CD4-positive, alpha-beta T cell treated with Interleukin-17A for 1 hour (primary cell): ENCODE data around the gene ZBTB7B.

Experiments used
- DNase-seq: peaks from one replicate; pipeline ENCODE4 v3.0.0-alpha.2; 2020

ZBTB7B gene

DNA sequence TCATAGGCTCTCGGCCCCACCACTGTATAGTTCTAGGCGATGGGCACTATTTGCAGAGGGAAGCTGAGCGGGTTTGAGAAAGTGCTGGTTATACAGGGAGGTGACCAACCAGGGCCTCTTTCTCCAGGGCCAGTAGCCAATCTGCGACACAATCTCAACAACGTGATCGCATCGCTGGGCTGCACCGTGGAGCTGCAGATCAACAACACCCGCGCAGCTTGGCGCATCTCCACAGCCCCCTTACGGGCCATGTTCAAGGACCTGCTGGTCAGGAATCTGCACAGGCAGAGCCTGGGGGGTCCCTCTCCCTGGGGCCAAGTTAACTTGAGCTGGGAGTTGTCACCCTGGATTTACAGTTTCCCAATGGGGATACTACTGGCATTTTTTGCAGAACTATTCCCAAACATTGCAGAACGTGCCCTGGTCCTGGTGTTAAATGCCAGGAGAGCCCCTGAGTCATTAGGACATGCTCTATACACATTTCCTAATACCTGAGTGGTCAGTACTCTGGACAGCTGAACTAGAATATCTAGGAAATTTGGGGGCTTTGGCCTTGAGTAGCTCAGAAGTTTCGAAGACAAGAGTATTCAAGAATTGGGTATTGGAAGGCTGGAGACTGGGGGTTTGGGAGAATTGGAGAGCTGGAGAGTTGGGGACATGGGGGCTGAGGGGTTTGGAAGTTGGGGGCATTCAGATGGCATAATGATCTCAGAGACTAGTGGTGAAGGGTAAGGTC lies 37.9 kb downstream of the ZBTB7B start:
- DNase-seq = no peak

DNA sequence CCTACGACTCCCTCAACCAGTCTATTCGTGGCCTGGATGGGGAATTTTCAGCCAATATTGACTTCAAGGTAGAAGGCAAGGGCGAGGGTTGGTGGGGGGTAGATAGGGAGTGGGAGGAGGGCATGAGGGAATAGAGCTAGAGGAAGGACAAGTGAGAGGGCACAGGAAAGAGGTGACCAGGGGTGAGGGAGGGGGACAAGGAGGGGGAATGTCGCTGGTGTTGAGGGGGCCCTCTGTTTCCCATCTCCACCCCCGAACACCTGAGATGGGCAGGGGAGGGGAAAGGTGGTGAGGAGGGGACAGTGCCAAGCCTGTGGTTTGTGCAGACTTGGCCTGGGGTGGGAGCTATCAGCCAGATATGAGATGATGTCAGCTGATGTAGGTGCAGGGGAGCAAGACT lies 40.2 kb downstream of the ZBTB7B start:
- no peak for DNase-seq

DNA sequence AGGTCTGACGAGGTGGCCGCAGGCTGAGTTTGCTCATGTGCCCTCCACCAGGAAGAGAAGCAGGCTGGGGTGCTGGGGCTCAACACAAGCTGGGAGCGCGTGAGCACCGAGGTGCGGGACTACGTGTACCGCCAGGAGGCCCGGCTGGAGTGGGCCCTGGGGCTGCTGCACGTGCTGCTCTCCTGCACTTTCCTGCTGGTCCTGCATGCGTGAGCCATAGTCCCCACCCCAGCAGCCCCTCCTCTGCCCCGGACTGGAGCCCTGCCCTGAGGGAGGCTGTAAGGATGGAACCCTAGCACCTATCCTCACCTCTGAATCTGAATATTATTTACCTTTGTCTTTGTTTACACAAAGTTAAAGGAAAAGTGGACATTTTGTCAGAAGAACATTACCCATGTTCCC lies 40.7 kb downstream of the ZBTB7B start:
- DNase-seq = no peak

DNA sequence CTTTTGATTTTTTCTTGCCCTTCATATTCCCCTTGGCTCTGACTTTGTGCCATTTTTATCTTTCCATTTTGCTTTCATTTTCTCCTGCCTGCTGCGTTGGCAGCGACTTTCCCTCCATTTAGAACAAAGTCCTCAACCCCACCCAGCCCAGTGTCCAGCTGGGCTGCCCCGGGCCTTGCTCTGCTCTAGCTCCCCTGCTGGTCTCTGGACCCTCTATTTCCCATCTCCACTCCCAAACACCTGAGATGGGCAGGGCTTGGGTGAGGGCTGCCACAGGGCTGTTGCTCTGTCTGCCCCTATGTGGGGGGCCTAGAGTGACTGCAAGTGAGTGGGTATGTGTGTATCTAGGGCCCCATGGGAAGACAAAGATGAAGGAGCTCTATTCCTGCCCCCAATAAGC lies 41.2 kb downstream of the ZBTB7B start:
- DNase-seq = no peak

DNA sequence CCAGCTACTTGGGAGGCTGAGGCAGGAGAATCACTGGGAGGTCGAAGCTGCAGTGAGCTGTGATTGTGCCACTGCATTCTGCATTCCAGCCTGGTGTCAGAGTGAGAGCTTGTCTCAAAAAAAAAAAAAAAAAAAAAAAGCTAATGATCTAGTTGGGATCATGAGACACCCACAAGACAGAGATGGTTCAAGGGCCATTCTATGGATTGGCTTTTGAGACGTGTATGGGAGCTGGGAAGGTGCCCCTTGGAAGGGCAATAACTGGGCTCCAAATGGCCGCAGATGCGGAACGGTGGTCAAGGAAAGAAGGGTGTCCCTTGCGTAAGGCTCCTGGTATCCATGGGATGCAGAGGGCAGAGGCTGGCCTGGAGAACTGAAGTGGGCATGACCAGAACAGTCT lies 41.8 kb downstream of the ZBTB7B start:
- no peak for DNase-seq

DNA sequence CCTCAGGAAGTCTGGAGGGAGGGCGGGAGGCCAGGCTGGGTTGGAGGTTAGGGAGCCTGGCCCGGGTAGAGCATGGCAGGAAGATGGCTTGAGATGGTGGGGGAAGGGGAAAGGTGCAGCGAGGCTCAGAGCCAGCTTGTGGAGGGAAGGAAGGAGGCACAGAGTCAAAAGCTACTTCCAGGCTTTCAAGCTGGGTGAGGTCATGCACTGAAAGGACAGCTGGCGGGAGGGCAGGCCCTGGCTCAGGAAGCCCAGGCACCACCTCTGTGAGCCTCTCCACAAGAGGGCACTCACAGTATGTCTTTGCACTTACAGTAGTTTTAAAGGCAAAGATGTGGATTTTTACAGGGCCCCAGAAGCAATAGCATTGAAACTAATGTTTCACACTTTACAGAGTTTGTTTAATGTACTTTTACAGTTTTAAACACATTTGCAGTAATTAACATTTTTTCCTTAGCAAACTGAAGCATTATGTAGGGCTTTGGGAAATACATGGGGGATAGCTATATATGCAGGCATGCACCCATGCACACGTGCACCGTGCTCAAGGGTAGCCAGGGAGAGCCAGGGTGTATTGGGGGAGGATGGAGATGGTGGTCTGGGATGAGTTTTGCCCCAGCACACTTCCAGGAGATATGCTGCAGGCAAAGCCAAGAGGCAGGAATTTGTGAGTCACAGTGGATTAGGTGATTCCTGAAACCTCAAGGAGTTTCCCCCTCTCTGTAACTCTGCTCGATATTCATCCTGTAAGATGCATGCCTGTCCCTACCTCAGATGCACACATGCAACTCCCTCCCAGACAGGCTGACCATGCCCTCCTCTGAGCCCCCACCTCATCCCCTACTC lies 42.4 kb downstream of the ZBTB7B start:
- DNase-seq = peak; percentile 78

DNA sequence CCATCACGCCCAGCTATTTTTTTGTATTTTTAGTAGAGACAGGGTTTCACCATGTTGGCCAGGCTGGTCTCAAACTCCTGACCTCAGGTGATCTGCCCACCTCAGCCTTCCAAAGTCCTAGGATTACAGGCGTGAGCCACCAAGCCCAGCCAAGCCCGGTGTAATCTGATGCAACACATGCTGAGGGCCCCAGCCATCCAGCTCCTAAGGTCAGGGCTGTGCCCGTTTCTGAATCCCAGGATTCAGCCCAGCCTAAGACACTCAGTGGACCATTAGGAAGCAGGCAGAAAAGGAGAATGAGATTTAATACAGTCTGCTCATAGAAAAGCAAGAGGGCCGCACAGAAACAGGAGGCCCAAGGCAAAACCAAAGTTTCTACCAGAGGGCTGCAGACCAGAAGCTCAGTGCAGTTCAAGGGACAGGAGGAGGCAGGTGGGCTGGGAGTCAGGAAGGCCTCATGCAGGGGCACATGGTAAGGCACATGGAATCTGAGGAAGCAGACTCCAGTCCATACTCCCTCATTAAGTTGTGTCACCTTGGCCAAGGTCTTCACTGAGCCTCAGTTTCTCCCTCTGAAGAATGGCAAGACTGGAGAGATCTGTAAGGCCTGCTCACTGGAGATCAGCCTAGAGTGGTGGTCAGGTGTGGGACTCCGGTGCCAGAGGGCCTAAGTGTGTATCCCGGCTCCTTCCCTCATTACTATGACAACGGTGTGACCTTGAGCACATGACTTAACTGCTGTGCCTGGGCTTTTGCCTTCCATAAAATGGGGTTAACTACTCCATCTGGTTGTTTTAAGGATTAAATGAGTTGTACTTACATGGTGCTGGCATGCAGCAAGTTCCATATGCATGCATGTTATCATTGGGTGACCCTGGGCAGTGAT lies 46.1 kb downstream of the ZBTB7B start:
- no peak for DNase-seq

DNA sequence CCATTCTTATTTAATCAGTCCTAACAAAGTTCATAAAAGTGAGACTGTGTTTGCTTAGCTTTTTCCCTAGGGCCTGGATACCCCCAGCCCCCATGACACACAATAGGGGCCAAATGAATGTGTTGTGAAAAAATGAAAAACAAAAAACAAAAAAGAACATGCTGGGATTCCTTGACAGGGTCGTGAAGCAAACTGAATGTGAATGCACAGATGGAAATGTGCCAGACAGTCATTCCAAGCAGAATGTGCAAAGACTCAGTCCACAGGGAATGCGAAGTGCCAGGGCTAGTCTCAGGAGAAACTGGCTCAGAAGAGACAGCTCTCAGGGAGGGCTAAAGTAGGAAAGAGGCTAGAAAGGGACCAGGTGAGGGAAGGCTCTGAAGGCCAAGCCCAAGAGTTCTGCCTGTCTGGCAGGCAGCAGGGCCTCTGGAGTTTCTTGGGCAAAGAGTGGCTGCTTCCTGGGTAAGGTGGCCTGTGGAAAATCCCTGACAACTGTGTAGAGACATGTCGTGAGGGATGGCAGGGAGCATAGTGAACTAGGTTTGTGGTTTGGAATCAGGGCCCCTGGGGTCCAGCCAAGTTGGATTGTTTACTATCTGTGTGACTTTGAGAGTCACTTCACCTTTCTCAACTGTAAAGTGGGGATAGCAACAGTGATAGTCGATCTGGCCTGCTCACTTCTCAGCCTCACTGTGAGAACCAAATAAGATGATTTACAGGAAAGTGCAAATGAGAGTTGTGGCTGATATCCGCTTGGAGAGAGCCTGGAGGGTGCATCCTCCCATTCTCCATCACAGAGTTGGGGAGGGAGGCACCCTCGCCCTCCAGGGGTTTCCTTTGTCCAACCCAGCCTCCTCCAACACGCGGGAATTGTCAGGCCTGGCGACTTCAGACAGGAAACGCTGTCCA lies 47.3 kb downstream of the ZBTB7B start:
- no peak for DNase-seq

DNA sequence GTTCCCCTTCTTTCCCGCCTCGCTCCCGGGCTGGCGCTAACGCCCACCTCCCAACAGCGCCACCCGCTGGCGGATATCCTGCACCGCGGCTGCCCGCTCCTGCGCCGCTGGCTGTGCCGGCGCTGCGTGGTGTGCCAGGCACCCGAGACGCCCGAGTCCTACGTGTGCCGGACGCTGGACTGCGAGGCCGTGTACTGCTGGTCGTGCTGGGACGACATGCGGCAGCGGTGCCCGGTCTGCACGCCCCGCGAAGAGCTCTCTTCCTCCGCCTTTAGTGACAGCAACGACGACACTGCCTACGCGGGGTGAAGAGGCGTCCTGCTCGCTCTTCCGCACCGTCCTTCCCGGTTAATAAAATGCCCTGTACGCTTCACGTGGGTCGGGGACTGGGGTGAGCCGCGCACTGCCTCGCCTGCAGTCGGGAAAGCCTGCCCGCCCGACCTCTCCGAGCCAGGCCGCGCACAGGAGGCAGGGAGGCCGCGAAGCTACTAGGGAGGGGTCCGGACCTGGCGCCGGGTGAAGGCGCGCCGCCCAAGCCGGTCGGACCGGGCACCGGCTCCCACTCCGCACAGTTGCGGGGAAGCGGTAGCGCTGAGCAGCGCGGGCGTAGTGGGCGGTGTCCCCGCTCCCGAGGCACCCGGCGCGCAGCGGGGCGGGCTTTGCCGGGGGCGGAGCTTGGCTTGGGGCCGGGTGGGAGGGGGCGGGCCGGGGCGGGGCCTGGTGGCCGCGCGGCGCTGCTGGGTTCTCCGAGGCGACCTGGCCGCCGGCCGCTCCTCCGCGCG lies 48.1 kb downstream of the ZBTB7B start, which contains the start of gene ADAM15:
TSS of gene ADAM15 (plus strand) at position 757 of the 782 bp plus-strand sequence. CDS start 71 bp downstream, outside the sequence.
- peak; percentile 86 for DNase-seq

DNA sequence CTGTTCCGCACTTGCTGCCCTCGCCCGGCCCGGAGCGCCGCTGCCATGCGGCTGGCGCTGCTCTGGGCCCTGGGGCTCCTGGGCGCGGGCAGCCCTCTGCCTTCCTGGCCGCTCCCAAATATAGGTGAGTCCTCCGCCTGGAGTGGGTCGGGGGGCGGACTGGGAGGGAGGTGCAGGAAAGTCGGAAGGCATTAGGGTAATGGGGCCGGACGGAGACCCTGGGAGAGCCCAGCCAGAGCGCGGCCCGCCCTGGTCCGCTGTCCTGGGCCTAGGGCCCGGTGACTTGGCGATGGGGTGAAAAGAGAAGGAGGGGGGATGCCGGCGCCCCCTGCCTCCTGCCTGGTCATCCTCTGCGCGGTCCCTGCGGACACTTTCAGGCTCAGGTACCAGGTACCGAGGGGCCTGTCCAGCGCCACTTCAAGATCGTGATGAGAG lies 48.8 kb downstream of the ZBTB7B start:
- no peak for DNase-seq

DNA sequence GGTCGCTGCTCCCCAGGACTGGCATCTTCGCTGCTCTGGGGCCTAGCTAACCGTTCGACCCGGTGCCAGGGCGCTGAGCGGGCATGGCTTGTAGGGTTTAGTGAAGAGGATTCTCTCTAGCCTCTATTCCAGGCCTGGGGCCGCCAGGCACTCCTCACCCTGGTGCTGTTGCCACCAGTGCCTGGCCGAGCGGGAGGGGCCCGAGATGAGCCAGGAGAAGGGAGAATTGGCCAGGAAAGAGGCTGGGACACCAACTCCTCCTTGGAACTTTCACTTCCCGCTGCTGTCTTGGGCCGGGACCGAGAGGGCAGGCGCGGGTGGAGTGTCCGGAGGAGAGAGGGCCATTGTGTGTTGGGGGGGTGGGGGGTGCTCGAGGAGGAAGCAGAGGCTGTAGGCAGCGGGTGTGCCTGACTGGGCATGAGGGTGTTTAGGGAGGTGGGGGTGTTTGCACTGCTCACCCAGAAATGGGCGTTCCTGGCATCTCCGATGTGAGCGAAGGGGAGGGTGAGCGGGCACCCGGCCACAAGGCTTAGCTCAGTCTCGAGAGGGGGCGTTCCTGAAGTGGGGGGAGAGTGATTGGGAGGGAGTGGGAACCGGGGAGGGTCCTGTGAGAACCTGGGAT lies 49.3 kb downstream of the ZBTB7B start:
- peak; percentile 61 for DNase-seq

DNA sequence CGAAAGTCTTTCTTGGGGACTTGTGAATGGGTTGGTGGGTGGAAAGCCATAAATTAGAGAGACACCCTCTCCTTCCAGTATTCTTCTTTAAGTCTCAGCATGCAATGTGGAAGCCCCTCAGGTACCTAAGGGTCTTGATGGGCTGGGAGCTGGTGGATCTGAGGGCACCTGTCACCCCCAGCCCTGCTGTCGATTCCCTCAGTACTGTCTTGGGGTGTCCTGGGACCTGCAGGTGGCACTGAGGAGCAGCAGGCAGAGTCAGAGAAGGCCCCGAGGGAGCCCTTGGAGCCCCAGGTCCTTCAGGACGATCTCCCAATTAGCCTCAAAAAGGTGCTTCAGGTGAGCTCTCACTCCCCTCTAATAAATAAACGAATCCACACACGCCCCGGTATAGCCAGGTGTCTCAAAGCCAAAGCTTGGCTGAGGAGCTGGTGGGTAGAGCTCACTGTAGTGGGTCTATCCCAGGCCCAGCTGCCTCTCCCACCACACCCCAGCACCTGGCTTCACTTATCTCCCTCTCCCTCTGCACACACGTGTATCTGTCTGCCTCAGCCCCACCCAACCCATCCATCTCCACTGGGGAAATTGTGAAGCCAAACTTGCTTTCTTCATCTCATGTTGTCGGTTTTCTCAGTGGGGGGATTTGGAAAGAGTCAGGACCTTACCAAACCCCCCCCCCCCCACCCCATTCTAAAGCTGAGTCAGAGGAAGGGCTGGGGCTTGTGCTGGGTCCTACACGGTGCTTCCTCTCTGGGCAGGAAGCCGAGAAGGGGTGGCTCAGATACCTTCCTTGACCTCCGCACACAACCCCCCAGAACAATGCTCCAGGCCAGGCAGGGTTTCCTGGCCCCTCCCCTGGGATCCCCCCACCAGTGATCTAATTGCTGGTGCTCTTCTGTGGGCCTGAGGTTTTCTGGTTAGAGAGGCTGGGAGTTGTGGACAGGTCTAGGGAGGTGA lies 50.1 kb downstream of the ZBTB7B start:
- DNase-seq = no peak

DNA sequence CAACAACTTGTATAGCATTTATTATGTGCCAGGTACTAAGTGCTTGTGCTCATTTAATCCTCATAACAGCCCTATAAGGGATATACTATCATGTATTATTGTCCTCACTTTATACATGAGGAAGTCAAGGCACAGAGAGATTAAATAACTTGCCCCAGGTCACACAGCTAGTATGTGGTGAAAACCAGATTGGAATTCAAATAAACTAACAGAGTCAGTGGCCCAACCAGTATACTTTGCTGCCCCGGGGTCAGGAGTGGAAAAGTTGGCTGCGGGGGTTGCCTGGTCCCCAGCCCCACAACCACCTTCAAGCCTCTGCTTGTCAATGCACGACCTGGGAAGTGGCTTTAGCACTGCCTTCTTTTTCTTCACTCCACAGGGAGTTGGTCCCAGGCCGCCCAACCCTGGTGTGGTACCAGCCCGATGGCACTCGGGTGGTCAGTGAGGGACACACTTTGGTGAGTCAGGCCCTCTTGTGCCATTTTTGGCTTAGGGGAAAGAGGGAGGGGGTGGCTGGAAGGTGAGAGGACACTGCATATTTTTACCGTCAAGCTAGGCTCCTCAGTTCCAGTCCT lies 51.0 kb downstream of the ZBTB7B start:
- DNase-seq = no peak

DNA sequence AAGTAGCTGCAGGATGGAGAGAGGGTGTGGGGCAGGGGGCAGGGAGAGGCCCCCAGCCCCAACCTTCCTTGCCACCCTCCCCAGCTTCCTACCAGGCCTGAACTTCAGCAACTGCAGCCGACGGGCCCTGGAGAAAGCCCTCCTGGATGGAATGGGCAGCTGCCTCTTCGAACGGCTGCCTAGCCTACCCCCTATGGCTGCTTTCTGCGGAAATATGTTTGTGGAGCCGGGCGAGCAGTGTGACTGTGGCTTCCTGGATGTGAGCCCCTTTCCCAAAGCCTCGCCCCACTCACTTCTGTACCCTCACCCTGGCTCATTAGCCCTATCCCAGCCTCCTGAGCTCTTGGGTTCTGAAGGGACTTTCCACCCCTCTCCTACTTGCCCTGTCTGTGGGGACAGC lies 54.5 kb downstream of the ZBTB7B start:
- no peak for DNase-seq

DNA sequence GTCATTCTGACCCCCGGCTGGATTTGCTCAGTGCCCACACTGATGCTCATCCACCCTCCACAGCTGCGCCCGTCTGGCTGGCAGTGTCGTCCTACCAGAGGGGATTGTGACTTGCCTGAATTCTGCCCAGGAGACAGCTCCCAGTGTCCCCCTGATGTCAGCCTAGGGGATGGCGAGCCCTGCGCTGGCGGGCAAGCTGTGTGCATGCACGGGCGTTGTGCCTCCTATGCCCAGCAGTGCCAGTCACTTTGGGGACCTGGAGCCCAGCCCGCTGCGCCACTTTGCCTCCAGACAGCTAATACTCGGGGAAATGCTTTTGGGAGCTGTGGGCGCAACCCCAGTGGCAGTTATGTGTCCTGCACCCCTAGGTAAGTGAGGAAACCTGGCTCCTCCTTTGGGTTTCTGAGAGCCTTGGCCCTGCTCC lies 55.2 kb downstream of the ZBTB7B start:
- DNase-seq = no peak

DNA sequence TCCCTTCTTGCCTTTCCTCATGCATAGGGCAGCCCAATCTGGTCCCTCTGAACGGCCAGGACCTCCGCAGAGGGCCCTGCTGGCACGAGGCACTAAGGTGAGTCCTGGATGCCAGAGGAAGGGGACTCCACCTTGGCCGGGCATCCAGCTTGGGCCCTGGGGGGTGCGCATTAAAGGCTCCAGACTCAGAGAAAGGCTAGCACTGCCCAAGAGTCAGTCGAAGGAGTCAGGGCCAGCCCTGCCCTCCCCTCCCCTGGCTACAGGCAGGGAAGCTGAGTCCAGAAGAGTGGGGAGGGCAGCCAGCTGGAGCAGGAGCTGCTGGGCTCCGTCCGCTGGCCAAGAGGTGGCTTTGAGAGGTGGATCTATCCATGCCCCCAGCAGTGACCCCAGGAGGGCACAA lies 58.1 kb downstream of the ZBTB7B start:
- DNase-seq = no peak

DNA sequence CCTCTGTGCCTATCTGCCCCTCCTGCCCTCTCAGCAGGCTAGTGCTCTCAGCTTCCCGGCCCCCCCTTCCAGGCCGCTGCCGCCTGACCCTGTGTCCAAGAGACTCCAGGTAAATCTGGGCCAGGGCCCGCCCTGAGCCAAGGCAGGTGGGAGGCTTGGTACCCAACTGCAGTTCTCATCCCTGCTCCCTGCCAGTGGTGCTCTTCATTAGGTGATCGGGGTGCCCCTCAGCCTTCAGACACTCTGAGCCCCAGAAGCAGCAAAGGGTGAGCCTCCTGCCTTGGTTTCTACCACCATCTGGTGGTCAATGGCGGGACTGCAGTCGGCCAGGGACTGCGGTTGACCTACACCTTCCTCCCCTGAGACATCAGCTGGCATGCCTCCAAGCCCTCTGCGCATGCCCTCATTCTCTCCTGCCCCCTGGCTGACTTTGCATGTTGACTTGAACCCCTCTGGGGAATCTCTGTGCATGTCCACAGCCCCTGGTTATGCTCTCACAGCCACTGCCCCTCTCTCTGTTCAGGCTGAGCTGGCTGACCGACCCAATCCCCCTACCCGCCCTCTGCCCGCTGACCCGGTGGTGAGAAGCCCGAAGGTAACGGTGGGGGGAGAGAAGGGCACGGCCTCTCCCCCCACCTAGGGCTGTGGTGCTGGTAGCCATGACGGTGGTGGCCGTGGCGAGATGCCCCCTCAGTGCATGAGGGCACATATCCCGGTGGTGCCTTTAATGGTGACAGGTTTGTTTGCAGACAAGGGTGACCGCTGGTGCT lies 59.0 kb downstream of the ZBTB7B start:
- peak; percentile 96 for DNase-seq

DNA sequence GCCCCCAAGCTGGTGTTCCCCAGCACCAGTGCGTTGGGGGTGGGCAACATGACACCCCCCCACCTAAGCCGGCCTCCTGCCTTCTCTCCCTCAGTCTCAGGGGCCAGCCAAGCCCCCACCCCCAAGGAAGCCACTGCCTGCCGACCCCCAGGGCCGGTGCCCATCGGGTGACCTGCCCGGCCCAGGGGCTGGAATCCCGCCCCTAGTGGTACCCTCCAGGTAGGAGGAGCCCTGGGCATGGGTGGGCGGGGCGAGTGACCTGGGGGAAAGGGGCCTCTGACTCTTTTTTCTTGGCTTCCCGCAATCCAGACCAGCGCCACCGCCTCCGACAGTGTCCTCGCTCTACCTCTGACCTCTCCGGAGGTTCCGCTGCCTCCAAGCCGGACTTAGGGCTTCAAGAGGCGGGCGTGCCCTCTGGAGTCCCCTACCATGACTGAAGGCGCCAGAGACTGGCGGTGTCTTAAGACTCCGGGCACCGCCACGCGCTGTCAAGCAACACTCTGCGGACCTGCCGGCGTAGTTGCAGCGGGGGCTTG lies 59.6 kb downstream of the ZBTB7B start:
- no peak for DNase-seq
